ENCODE data around the gene GATC. TPM values are rescaled to one million over a fixed set of nuclear protein-coding genes. Genes with fewer than 3 reads are reported as not detected.

GATC gene
- total and polyA plus RNA-seq, 8 donors, result 8.6 to 32.7 (median 24.0) TPM

DNA sequence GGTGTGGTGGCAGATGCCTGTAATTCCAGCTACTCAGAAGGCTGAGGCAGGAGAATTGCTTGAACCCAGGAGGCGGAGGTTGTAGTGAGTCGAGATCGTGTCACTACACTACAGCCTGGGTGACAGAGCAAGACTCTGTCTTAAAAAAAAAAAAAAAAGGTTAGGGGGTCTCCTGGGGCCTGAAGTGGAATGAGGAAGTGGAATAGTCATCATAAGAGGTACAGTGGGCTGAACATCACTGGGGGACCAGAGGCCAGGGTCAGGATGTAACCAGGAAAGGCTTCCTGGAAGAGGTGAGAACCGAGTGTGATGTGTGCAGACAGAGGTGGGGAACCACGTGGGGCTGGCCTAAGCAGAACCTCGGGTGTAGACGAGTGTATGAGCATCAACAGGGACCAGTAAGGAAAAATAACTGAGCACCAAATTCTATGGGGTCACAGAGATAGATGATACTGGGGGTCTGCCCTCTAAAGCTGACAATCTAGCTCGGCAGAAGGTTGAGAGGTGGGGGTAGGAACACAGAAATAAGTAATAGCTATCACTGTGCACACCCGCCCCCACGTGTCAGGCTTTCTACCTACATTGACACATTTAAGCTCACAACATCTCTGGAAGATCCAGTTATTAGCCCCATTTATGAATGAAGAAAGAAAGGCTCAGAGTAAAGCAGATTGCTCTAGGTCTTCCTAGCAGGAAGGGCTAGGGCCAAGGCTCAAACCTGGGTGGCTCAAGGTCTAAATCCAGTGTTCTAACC, 13.3 kb upstream of the GATC start:
- no peaks in the 10 kb centered on the region for H3K9me3 ChIP-seq
- DNase-seq (no peak), FAIRE-seq (no peak), ATAC-seq (no peak)
- WGBS, 2 donors, result 57% methylated on average over 10 of the region's 10 CpGs
- TF ChIP-seq, protein P1, sequence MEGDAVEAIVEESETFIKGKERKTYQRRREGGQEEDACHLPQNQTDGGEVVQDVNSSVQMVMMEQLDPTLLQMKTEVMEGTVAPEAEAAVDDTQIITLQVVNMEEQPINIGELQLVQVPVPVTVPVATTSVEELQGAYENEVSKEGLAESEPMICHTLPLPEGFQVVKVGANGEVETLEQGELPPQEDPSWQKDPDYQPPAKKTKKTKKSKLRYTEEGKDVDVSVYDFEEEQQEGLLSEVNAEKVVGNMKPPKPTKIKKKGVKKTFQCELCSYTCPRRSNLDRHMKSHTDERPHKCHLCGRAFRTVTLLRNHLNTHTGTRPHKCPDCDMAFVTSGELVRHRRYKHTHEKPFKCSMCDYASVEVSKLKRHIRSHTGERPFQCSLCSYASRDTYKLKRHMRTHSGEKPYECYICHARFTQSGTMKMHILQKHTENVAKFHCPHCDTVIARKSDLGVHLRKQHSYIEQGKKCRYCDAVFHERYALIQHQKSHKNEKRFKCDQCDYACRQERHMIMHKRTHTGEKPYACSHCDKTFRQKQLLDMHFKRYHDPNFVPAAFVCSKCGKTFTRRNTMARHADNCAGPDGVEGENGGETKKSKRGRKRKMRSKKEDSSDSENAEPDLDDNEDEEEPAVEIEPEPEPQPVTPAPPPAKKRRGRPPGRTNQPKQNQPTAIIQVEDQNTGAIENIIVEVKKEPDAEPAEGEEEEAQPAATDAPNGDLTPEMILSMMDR (IDR thresholded peaks at IDR 0.05), result no peak
- intact Hi-C loops (cut with DNase I), result loop anchor here in 2 of 3 donors (5.0 kb wide), 1 partner anchor 76 kb away; no protein-coding TSS in a partner anchor
- H3K36me3 ChIP-seq, result no peaks in the 10 kb centered on the region
- no peak overlapping the region for H3K27ac ChIP-seq
- no peaks in the 10 kb centered on the region for H3K27me3 ChIP-seq
- no peaks in the 10 kb centered on the region for H3K4me1 ChIP-seq
- no peak overlapping the region for H3K4me3 ChIP-seq

DNA sequence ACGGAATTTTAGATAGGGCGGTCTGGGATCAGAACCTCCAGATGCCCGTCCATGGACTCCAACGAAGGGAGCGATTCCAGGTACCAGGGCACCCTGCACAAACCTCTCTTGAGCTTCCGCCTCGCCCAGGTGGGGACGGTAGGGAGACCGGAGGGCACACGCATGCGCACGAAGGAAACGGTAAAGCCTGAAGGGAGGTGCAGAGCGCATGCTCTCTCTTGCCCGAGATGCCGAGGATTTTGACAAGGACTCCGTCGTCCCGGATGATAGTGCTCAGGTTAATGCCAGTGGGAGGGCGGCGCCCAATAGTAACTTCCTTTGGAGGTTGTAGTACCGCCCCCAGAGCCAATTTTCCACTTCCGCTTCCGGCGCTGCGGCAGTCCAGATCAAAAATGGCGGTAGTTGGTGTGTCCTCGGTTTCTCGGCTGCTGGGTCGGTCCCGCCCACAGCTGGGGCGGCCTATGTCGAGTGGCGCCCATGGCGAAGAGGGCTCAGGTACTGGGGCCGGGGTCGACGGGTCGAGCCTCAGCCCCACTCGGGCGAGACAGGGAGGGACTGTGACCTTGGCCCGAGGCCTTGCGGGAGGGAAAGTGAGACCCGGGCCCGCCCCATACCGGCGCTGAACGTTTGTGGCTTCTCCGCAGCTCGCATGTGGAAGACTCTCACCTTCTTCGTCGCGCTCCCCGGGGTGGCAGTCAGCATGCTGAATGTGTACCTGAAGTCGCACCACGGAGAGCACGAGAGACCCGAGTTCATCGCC, 8.3 kb upstream of the GATC start, which contains the start of gene COX6A1:
TSS of gene COX6A1 (plus strand) at position 379 of the 760 bp plus-strand sequence. CDS start at position 393, 14 bp downstream.
- intact Hi-C loops (cut with DNase I), result no loop called here
- H3K4me1 ChIP-seq, result peaks cover 10 to 11% (median 10%) of the 10 kb centered on the region in 3 donors
- H3K27ac ChIP-seq, result peak within 1 kb of the TSS; percentile 9 to 72 (median 58)
- no peaks in the 10 kb centered on the region for H3K27me3 ChIP-seq
- no peaks in the 10 kb centered on the region for H3K9me3 ChIP-seq
- DNase-seq (peak; percentile 88 to 98 (median 96)), FAIRE-seq (no peak), ATAC-seq (peak; percentile 95 to 99 (median 96))
- TF ChIP-seq, protein P1 (IDR thresholded peaks at IDR 0.05), result no peak
- 1% methylated on average over 50 to 59 of the region's 59 CpGs for WGBS, 2 donors
- peak within 1 kb of the TSS; percentile 42 to 90 (median 66) for H3K4me3 ChIP-seq
- peaks cover 0 to 20% (median 5%) of the 10 kb centered on the region in 3 donors for H3K36me3 ChIP-seq

DNA sequence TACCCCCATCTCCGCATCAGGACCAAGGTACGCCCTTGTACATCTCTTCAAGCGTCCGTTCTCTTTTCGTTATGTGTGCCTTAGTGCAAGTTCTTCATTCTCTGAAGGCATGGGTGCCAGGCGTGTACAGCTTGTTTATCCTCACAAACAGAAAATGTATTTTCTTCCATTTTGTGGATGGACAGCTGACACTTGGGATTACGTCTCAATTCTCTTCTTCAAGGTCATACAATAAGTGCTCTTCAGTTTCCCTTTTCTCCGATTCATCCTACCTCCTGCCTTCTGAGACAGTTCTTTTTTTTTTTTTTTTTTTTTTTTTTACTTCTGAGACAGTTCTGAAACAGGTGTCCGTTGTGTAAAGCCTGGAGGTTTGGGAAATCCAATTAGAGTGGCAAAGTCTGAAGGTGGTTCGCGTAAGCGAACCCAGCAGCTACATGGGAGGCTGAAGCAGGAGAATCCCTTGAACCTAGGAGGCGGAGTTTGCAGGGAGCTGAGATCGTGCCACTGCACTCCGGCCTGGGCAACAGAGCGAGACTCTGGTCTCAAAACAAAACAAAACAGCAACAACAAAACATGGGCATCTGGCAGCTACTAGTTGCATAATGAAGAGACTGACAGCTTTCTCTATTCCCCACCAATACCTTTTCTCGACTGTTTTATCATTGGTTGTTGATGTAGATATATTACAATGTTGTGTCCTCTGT, 7.6 kb upstream of the GATC start:
- intact Hi-C loops (cut with DNase I), result no loop called here
- peak overlapping the region; percentile 9 to 72 (median 58) for H3K27ac ChIP-seq
- H3K4me1 ChIP-seq, result peaks cover 10 to 11% (median 10%) of the 10 kb centered on the region in 3 donors
- FAIRE-seq (no peak), DNase-seq (no peak), ATAC-seq (peak in 3 of 4 donors; percentile 6 to 16 (median 11))
- no peaks in the 10 kb centered on the region for H3K27me3 ChIP-seq
- H3K4me3 ChIP-seq, result peak overlapping the region; percentile 42 to 90 (median 66)
- no peaks in the 10 kb centered on the region for H3K9me3 ChIP-seq
- peaks cover 0 to 27% (median 5%) of the 10 kb centered on the region in 3 donors for H3K36me3 ChIP-seq
- TF ChIP-seq, protein P1 (IDR thresholded peaks at IDR 0.05), result no peak
- WGBS, 2 donors, result 17 to 19% methylated on average over 17 of the region's 17 CpGs

DNA sequence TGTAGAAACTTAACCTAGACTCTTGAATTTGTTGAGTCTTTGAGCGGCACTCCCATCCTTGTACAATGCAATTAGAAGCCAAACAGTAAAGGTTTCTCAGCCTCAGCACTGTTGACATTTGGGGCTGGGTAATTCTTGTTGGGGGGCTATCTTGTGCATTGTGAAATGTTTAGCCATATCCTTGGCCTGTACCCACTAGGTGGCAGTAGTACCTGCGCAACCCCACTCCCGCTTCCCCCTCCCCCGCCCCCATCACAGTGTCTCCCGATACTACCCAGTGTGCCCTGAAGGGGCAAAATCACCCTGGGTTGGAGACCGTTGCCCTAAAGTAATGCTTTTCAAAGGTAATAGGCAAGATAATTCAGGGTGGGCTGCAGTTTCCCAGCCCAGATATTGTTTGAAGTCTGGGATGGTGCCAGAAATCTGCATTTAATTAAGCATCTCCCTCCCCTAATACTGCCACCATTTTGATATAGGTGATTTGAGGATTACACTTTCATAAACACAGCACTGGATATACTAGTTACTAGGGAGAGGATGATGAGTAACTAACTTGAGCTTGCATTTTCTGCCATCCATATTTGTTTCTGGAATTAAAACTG, 6.5 kb upstream of the GATC start:
- peak overlapping the region in 2 of 4 donors; percentile 50 to 82 for H3K4me3 ChIP-seq
- whole genome bisulfite sequencing, 2 donors, result 8 to 12% methylated on average over 6 of the region's 6 CpGs
- no peak for FAIRE-seq
- no peaks in the 10 kb centered on the region for H3K27me3 ChIP-seq
- no peak overlapping the region for H3K27ac ChIP-seq
- no peaks in the 10 kb centered on the region for H3K9me3 ChIP-seq
- peak in 5 of 6 donors; percentile 57 to 64 (median 62) for DNase-seq
- H3K36me3 ChIP-seq, result peaks cover 0 to 33% (median 5%) of the 10 kb centered on the region in 3 donors
- ATAC-seq, result peak; percentile 40 to 69 (median 59)
- TF ChIP-seq, protein P1 (IDR thresholded peaks at IDR 0.05), result peak; percentile 40 to 59 (median 53)
- H3K4me1 ChIP-seq, result peaks cover 10 to 15% (median 13%) of the 10 kb centered on the region in 3 donors
- intact Hi-C loops (cut with DNase I), result no loop called here
